IMR-90 (cell line): Measurements from ENCODE around the gene ATP10D. TPM values are rescaled to one million over a fixed set of nuclear protein-coding genes. Genes with fewer than 3 reads are reported as not detected.

ENCODE experiments used
- ATAC-seq: fragments of 200-7000 bp; cut with Tn5 transposase; 2 replicates; pipeline ENCODE4 v1.9.1; 2020; ENCODE audit warnings: low read depth, mild to moderate bottlenecking, moderate library complexity
- BruUV-seq: library from RNA; stranded (reverse); fragments of 400-500 nt; replicated peaks from 2 replicates; lab custom pipeline; 2021; lab: Mats Ljungman, UMichigan
- CTCF ChIA-PET: fragments of 300-600 bp; formaldehyde crosslinking; extraction: SDS; loops from one replicate; lab custom pipeline; 2021; ENCODE audit warnings: antibody characterized with exemption; lab: Yijun Ruan, JAX
- POLR2A ChIA-PET: fragments of 300-600 bp; sonication (Branson Sonifier 250); formaldehyde crosslinking; loops from one replicate; lab custom pipeline; 2022; ENCODE audit warnings: antibody characterized with exemption; ENCODE audit not compliant: unreplicated experiment; lab: Charles Lee
- DNase-seq: peaks from one replicate; pipeline ENCODE4 v3.0.0; 2013
- H2AFZ ChIP-seq: replicated peaks from 2 replicates; pipeline ENCODE3; 2013; ENCODE audit warnings: low read length, mild to moderate bottlenecking; ENCODE audit not compliant: poor library complexity
- H2AK5ac ChIP-seq: 2 replicates; pipeline ENCODE4 v1.6.1; 2013; ENCODE audit warnings: low read depth, low read length, inconsistent platforms
- H2AK9ac ChIP-seq: replicated peaks from 2 replicates; pipeline ENCODE3; 2013; ENCODE audit warnings: mild to moderate bottlenecking, low read depth, low read length, moderate library complexity; ENCODE audit not compliant: poor library complexity
- H2BK120ac ChIP-seq: 2 replicates; pipeline ENCODE4 v1.6.1; 2013; ENCODE audit warnings: low read depth, low read length, inconsistent platforms
- H2BK15ac ChIP-seq: 3 replicates; pipeline ENCODE4 v1.6.1; 2013; ENCODE audit warnings: low read depth, low read length, inconsistent platforms
- H2BK20ac ChIP-seq: 2 replicates; pipeline ENCODE4 v1.6.1; 2013; ENCODE audit warnings: low read depth, mild to moderate bottlenecking, inconsistent platforms, low read length, moderate library complexity
- H2BK5ac ChIP-seq: 2 replicates; pipeline ENCODE4 v1.6.1; 2013; ENCODE audit warnings: mild to moderate bottlenecking, low read depth, low read length, inconsistent platforms; ENCODE audit not compliant: poor library complexity, severe bottlenecking
- H3K14ac ChIP-seq: replicated peaks from 2 replicates; pipeline ENCODE4 v1.6.1; 2013; ENCODE audit warnings: low read depth, low read length, inconsistent platforms
- H3K18ac ChIP-seq: 2 replicates; pipeline ENCODE4 v1.6.1; 2013; ENCODE audit warnings: low read depth, low read length, control low read depth
- H3K23ac ChIP-seq: 2 replicates; pipeline ENCODE4 v1.6.1; 2013; ENCODE audit warnings: low read depth, low read length, inconsistent platforms
- H3K27ac ChIP-seq: 2 replicates; pipeline ENCODE4 v1.5.1; 2013; ENCODE audit warnings: mild to moderate bottlenecking, control low read depth, low read length; ENCODE audit not compliant: insufficient read depth
- H3K27me3 ChIP-seq: 2 replicates; pipeline ENCODE4 v1.6.1; 2013; ENCODE audit warnings: low read length; ENCODE audit not compliant: control insufficient read depth, insufficient read depth
- H3K36me3 ChIP-seq: 2 replicates; pipeline ENCODE4 v1.6.1; 2013; ENCODE audit warnings: low read length, mixed read lengths; ENCODE audit not compliant: control insufficient read depth, insufficient read depth
- H3K4ac ChIP-seq: 2 replicates; pipeline ENCODE4 v1.6.1; 2013; ENCODE audit warnings: low read depth, low read length, inconsistent platforms
- H3K4me1 ChIP-seq: 2 replicates; pipeline ENCODE4 v1.6.1; 2013; ENCODE audit warnings: low read length, mixed read lengths; ENCODE audit not compliant: control insufficient read depth, insufficient read depth
- H3K4me2 ChIP-seq: 2 replicates; pipeline ENCODE4 v1.6.1; 2013; ENCODE audit warnings: low read depth, mild to moderate bottlenecking, control low read depth, low read length, moderate library complexity
- H3K4me3 ChIP-seq: 2 replicates; pipeline ENCODE4 v1.5.1; 2013; ENCODE audit warnings: low read depth, mild to moderate bottlenecking, control low read depth, low read length, moderate library complexity; ENCODE audit not compliant: insufficient read depth
- H3K56ac ChIP-seq: 2 replicates; pipeline ENCODE4 v1.6.1; 2013; ENCODE audit warnings: low read length, inconsistent platforms; ENCODE audit not compliant: insufficient read depth; ENCODE audit errors: extremely low read depth
- H3K79me1 ChIP-seq, 2 experiments: 2 replicates each; pipeline ENCODE4 v1.6.1; 2013; ENCODE audit warnings: low read length in 2 of 2, inconsistent platforms in 1 of 2, low read depth in 1 of 2
- H3K9ac ChIP-seq: 2 replicates; pipeline ENCODE4 v1.6.1; 2013; ENCODE audit warnings: low read depth, low read length, control low read depth
- H3K9me1 ChIP-seq: 2 replicates; pipeline ENCODE4 v1.6.1; 2013; ENCODE audit warnings: low read length, inconsistent platforms; ENCODE audit not compliant: insufficient read depth
- H3K9me3 ChIP-seq: 2 replicates; pipeline ENCODE4 v1.6.1; 2013; ENCODE audit warnings: low read length; ENCODE audit not compliant: control insufficient read depth, insufficient read depth
- H4K20me1 ChIP-seq: 2 replicates; pipeline ENCODE4 v1.6.1; 2013; ENCODE audit warnings: low read length, inconsistent platforms; ENCODE audit not compliant: insufficient read depth
- H4K5ac ChIP-seq: 2 replicates; pipeline ENCODE4 v1.6.1; 2013; ENCODE audit warnings: mild to moderate bottlenecking, low read depth, low read length, control low read depth
- H4K8ac ChIP-seq, 2 experiments: 2 replicates each; pipeline ENCODE4 v1.6.1; 2013; ENCODE audit warnings: low read depth in 2 of 2, low read length in 2 of 2, control low read depth in 1 of 2, inconsistent platforms in 1 of 2
- H4K91ac ChIP-seq: 2 replicates; pipeline ENCODE4 v1.6.1; 2013; ENCODE audit warnings: low read depth, low read length, inconsistent platforms; ENCODE audit not compliant: insufficient read depth
- BHLHE40 ChIP-seq: fragments of 150-350 bp; IDR thresholded peaks from 2 replicates; pipeline ENCODE4 v1.6.1; 2016; ENCODE audit warnings: mild to moderate bottlenecking, low read depth, low read length
- POLR2A ChIP-seq: IDR thresholded peaks from 2 replicates; pipeline ENCODE4 v1.6.1; 2012; ENCODE audit warnings: mild to moderate bottlenecking, low read depth, low read length
- RCOR1 ChIP-seq: IDR thresholded peaks from 2 replicates; pipeline ENCODE4 v1.6.1; 2012; ENCODE audit warnings: mild to moderate bottlenecking, low read length, improper control_type of control experiment; ENCODE audit not compliant: insufficient replicate concordance
- RFX5 ChIP-seq: IDR thresholded peaks from 2 replicates; pipeline ENCODE4 v1.8.0; 2012; ENCODE audit warnings: low read depth, mild to moderate bottlenecking, low read length, moderate library complexity
- SMC3 ChIP-seq: fragments of 150-350 bp; IDR thresholded peaks from 2 replicates; pipeline ENCODE4 v1.6.1; 2016; ENCODE audit warnings: low read depth, mild to moderate bottlenecking, antibody characterized with exemption, low read length, moderate library complexity
- WGBS, 2 experiments: methylation state at CpG; one replicate each; pipeline versions ENCODE4 v1.1.5 to v1.1.7; 2013; ENCODE audit warnings: missing lambda C conversion rate in 2 of 2; ENCODE audit not compliant: insufficient read length in 1 of 2; ENCODE audit errors: extremely low coverage in 2 of 2; 5-methylcytosine and 5-hydroxymethylcytosine counted together
- dilution Hi-C: fragments of 300-500 bp; cut with HindIII; formaldehyde crosslinking; loops from one replicate; pipeline ENCODE4 v1.14.3; 2018; ENCODE audit warnings: low sequenced_read_pairs; ENCODE audit not compliant: unreplicated experiment
- in situ Hi-C: fragments of 300-500 bp; cut with MboI; formaldehyde crosslinking; loops from 3 replicates; pipeline ENCODE4 v1.14.3; 2019; ENCODE audit warnings: low sequenced_read_pairs, inconsistent platforms, mixed read lengths
- intact Hi-C: fragments of 100-400 bp; cut with micrococcal nuclease; formaldehyde crosslinking; loops from 2 replicates; pipeline ENCODE4 v1.10.0; 2022
- polyA plus RNA-seq, 3 experiments: library from polyadenylated mRNA; depleted of rRNA; stranded (reverse); fragments of >200 nt; gene quantifications; 2 replicates each; pipeline ENCODE4 v1.2.3, GENCODE V29; 2012; ENCODE audit warnings: low replicate concordance in 1 of 3
- total RNA-seq: library from RNA; depleted of rRNA; stranded (reverse); fragments of >200 nt; gene quantifications from 2 replicates; pipeline ENCODE4 v1.2.3, GENCODE V29; 2012

ATP10D gene
- total and polyA plus RNA-seq, 2 of the 4 experiments (the other 2 are of a cell fraction) = 28.9 to 135 TPM

- no peak for ATAC-seq
- CTCF ChIA-PET = interaction anchor here (0.7 kb wide), 1 partner anchor 34 kb away, joined by 4 read pairs; no protein-coding TSS in a partner anchor
Observed at GRCh38 chr4:47488706-47489105, 3.6 kb downstream of the ATP10D start.

More at GRCh38 chr4:47488706-47489105, 3.6 kb downstream of the ATP10D start:
- dilution Hi-C loops (no loop called here), intact Hi-C loops (loop anchor here (5.0 kb wide), 1 partner anchor 44 kb away; no protein-coding TSS in a partner anchor), in situ Hi-C loops (no loop called here)
- H2AK9ac ChIP-seq = no peak overlapping the region
- no peak overlapping the region for H3K23ac ChIP-seq
- H2BK5ac ChIP-seq = no peak overlapping the region
- no CpG with 5 or more reads among the region's 3 CpGs for WGBS, 2 experiments
- DNase-seq = no peak
- no peak overlapping the region for H4K5ac ChIP-seq
- H3K14ac ChIP-seq = no peak overlapping the region
- no peaks in the 10 kb centered on the region for H3K27me3 ChIP-seq
- peaks cover 2% of the 10 kb centered on the region; the same call in 1 of the 2 replicates for H3K9me3 ChIP-seq
- H2BK20ac ChIP-seq = no peak overlapping the region
- H3K27ac ChIP-seq = no peak overlapping the region
- no peak overlapping the region for H3K4me3 ChIP-seq
- no peak overlapping the region for H2AFZ ChIP-seq
- H3K36me3 ChIP-seq = no peaks in the 10 kb centered on the region
- H2BK15ac ChIP-seq = no peak overlapping the region
- no peaks in the 10 kb centered on the region for H4K20me1 ChIP-seq
- H3K9me1 ChIP-seq = peaks cover 7% of the 10 kb centered on the region; the same call in 1 of the 2 replicates
- TF ChIP-seq BHLHE40 (no peak), POLR2A (no peak), SMC3 (no peak), RCOR1 (no peak), RFX5 (no peak)
- H2BK120ac ChIP-seq = no peak overlapping the region
- H3K79me1 ChIP-seq = peaks cover 13 to 38% of the 10 kb centered on the region in 2 experiments
- H3K18ac ChIP-seq = no peak overlapping the region
- no peak overlapping the region for H3K4ac ChIP-seq
- no peak overlapping the region for H2AK5ac ChIP-seq
- H3K9ac ChIP-seq = no peak overlapping the region
- H4K8ac ChIP-seq = no peak overlapping the region
- no peak overlapping the region for H4K91ac ChIP-seq
- H3K4me1 ChIP-seq = peaks cover 6% of the 10 kb centered on the region
- no peak overlapping the region for H3K56ac ChIP-seq
- POLR2A ChIA-PET = interaction anchor here (0.6 kb wide), 1 partner anchor 113 kb away, joined by 5 read pairs; no protein-coding TSS in a partner anchor
- no TSS peak for BruUV-seq
- H3K4me2 ChIP-seq = no peak overlapping the region
